NCI-H2107 treated with DMSO at 0.1 percent for 48 hours (cell line): ENCODE results near the gene ABL2.
"Not testable (repeated sequence)": the region's sequence is repeated elsewhere in the genome, so short reads cannot be mapped to it uniquely, and the experiment has no call there.

Experiments used
- DNase-seq: peaks from one replicate; lab custom pipeline; 2025; ENCODE audit not compliant: unreplicated experiment; lab: John Stamatoyannopoulos, UW

ABL2 gene

GRCh38 chr1:179170468-179170770 is 59.1 kb downstream of the ABL2 start:
- not testable (repeated sequence) for DNase-seq

- no peak for DNase-seq
Measured at GRCh38 chr1:179169616-179170467, 59.6 kb downstream of the ABL2 start.

GRCh38 chr1:179168536-179168935 is 60.9 kb downstream of the ABL2 start:
- no peak for DNase-seq

- no peak for DNase-seq
Measured at GRCh38 chr1:179167955-179168354, 61.5 kb downstream of the ABL2 start.

GRCh38 chr1:179167418-179167777 is 62.1 kb downstream of the ABL2 start:
- no peak for DNase-seq

- DNase-seq, result peak; percentile 54
Measured at GRCh38 chr1:179166663-179167417, 62.6 kb downstream of the ABL2 start.

GRCh38 chr1:179164494-179164893 is 65.0 kb downstream of the ABL2 start:
- DNase-seq, result no peak

GRCh38 chr1:179156708-179157107 is 72.8 kb downstream of the ABL2 start:
- no peak for DNase-seq

GRCh38 chr1:179156026-179156425 is 73.5 kb downstream of the ABL2 start:
- DNase-seq, result no peak

- DNase-seq, result no peak
Measured at GRCh38 chr1:179155615-179156014, 73.9 kb downstream of the ABL2 start.

- DNase-seq, result no peak
Measured at GRCh38 chr1:179154437-179154836, 75.0 kb downstream of the ABL2 start.

- DNase-seq, result no peak
Measured at GRCh38 chr1:179153217-179153616, 76.3 kb downstream of the ABL2 start.

GRCh38 chr1:179151908-179152682 is 77.4 kb downstream of the ABL2 start:
- no peak for DNase-seq

GRCh38 chr1:179146911-179147310 is 82.6 kb downstream of the ABL2 start:
- DNase-seq, result no peak

GRCh38 chr1:179146476-179146875 is 83.0 kb downstream of the ABL2 start:
- no peak for DNase-seq

GRCh38 chr1:179145521-179145920 is 84.0 kb downstream of the ABL2 start:
- DNase-seq, result no peak

GRCh38 chr1:179144626-179145025 is 84.9 kb downstream of the ABL2 start:
- DNase-seq, result no peak

- no peak for DNase-seq
Measured at GRCh38 chr1:179143322-179143721, 86.2 kb downstream of the ABL2 start.

GRCh38 chr1:179142889-179143299 is 86.6 kb downstream of the ABL2 start:
- DNase-seq, result no peak

- DNase-seq, result peak; percentile 31
Measured at GRCh38 chr1:179141592-179142251, 87.8 kb downstream of the ABL2 start.

- not testable (repeated sequence) for DNase-seq
Measured at GRCh38 chr1:179138755-179139154, 90.7 kb downstream of the ABL2 start.
